ENCODE data around the gene MTMR6.

MTMR6 gene

GRCh38 chr13:25268561-25268960 lies 18.7 kb downstream of the MTMR6 start:
- DNase-seq, result no peak

GRCh38 chr13:25267715-25268114 lies 19.6 kb downstream of the MTMR6 start:
- no peak for DNase-seq

- DNase-seq, result no peak
Measured at GRCh38 chr13:25266706-25267105, 20.6 kb downstream of the MTMR6 start.

GRCh38 chr13:25262261-25262660 lies 25.0 kb downstream of the MTMR6 start:
- no peak for DNase-seq

- DNase-seq, result no peak
Measured at GRCh38 chr13:25253702-25254101, 33.6 kb downstream of the MTMR6 start.

- no peak for DNase-seq
Measured at GRCh38 chr13:25252752-25253151, 34.5 kb downstream of the MTMR6 start.

GRCh38 chr13:25252225-25252624 lies 35.1 kb downstream of the MTMR6 start:
- no peak for DNase-seq

GRCh38 chr13:25249001-25249543 lies 38.2 kb downstream of the MTMR6 start:
- DNase-seq, result no peak

- DNase-seq, result no peak
Measured at GRCh38 chr13:25248071-25248470, 39.2 kb downstream of the MTMR6 start.

- DNase-seq, result no peak
Measured at GRCh38 chr13:25247360-25247759, 39.9 kb downstream of the MTMR6 start.

- DNase-seq, result no peak
Measured at GRCh38 chr13:25244123-25244522, 43.2 kb downstream of the MTMR6 start.

- no peak for DNase-seq
Measured at GRCh38 chr13:25242956-25243355, 44.3 kb downstream of the MTMR6 start.

- no peak for DNase-seq
Measured at GRCh38 chr13:25241007-25241406, 46.3 kb downstream of the MTMR6 start.

- DNase-seq, result no peak
Measured at GRCh38 chr13:25237083-25237482, 50.2 kb downstream of the MTMR6 start.

- no peak for DNase-seq
Measured at GRCh38 chr13:25233861-25234260, 53.4 kb downstream of the MTMR6 start.

- no peak for DNase-seq
Measured at GRCh38 chr13:25232937-25233515, 54.3 kb downstream of the MTMR6 start.

- no peak for DNase-seq
Measured at GRCh38 chr13:25231517-25231916, 55.8 kb downstream of the MTMR6 start.

- no peak for DNase-seq
Measured at GRCh38 chr13:25227690-25228089, 59.6 kb downstream of the MTMR6 start.

GRCh38 chr13:25225970-25226369 lies 61.3 kb downstream of the MTMR6 start:
- no peak for DNase-seq

- DNase-seq, result no peak
Measured at GRCh38 chr13:25224151-25224550, 63.1 kb downstream of the MTMR6 start.

GRCh38 chr13:25222740-25223139 lies 64.5 kb downstream of the MTMR6 start:
- DNase-seq, result no peak

GRCh38 chr13:25218019-25218418 lies 69.3 kb downstream of the MTMR6 start:
- DNase-seq, result no peak

- no peak for DNase-seq
Measured at GRCh38 chr13:25217023-25217885, 70.0 kb downstream of the MTMR6 start.

GRCh38 chr13:25215253-25215575 lies 72.1 kb downstream of the MTMR6 start:
- DNase-seq, result no peak
